ENCODE data around the gene AGFG2. TPM values are rescaled to one million over a fixed set of nuclear protein-coding genes. Genes with fewer than 3 reads are reported as not detected.

The AGFG2 gene
- total and polyA plus RNA-seq, 2 of the 13 experiments (the other 11 are each of a cell fraction or from before 2014, with no cell fraction given) = 125 to 132 TPM

GRCh38 chr7:100544967-100545359 lies 6.0 kb downstream of the AGFG2 start (continued):
- TF ChIP-seq GMEB2 (CRISPR knock-in tag; IDR thresholded peaks at IDR 0.05; ENCODE audit: low read depth) (no peak), ZNF556 (CRISPR knock-in tag; IDR thresholded peaks at IDR 0.05; ENCODE audit: borderline replicate concordance) (no peak), HNF4A (CRISPR knock-in tag; IDR thresholded peaks at IDR 0.05) (peak; percentile 17; the same call in 1 of the 2 replicates), HOXD1 (CRISPR knock-in tag; IDR thresholded peaks at IDR 0.05) (0 out of 2 replicates have a peak, but pooled peaks have one; percentile 12), ZNF850 (CRISPR knock-in tag; conservative IDR thresholded peaks at IDR 0.05) (no peak), NFE2L1 (CRISPR knock-in tag; IDR thresholded peaks at IDR 0.05; ENCODE audit: borderline replicate concordance) (no peak), SIN3B (IDR thresholded peaks at IDR 0.05; ENCODE audit: low read length) (no peak), TARDBP (CRISPR knock-in tag; IDR thresholded peaks at IDR 0.05) (0 out of 2 replicates have a peak, but pooled peaks have one; percentile 37), ZMYM4 (CRISPR knock-in tag; IDR thresholded peaks at IDR 0.05) (no peak), ZNF569 (CRISPR knock-in tag; IDR thresholded peaks at IDR 0.05; ENCODE audit: borderline replicate concordance) (no peak), DR1 (CRISPR knock-in tag; IDR thresholded peaks at IDR 0.05) (no peak), SKI (IDR thresholded peaks at IDR 0.05; ENCODE audit: partially characterized antibody) (no peak), NFYB (CRISPR knock-in tag; IDR thresholded peaks at IDR 0.05) (no peak), RAD21 (CRISPR knock-in tag; IDR thresholded peaks at IDR 0.05) (no peak), SOX5 (CRISPR knock-in tag; IDR thresholded peaks at IDR 0.05; ENCODE audit: borderline replicate concordance) (peak; percentile 55; the same call in 1 of the 2 replicates), ETV6 (CRISPR knock-in tag; conservative IDR thresholded peaks at IDR 0.05) (no peak), ZNF567 (CRISPR knock-in tag; IDR thresholded peaks at IDR 0.05; ENCODE audit: borderline replicate concordance) (no peak), MED8 (CRISPR knock-in tag; IDR thresholded peaks at IDR 0.05; ENCODE audit: insufficient replicate concordance) (no peak), ZNF839 (CRISPR knock-in tag; IDR thresholded peaks at IDR 0.05; ENCODE audit: borderline replicate concordance) (no peak), SIN3A (IDR thresholded peaks at IDR 0.05; ENCODE audit: borderline replicate concordance, low read depth, low read length) (no peak), MAF1 (CRISPR knock-in tag; IDR thresholded peaks at IDR 0.05; ENCODE audit: borderline replicate concordance) (no peak), ZNF513 (CRISPR knock-in tag; conservative IDR thresholded peaks at IDR 0.05) (no peak), POLR2G (IDR thresholded peaks at IDR 0.05; ENCODE audit: low read depth, low read length) (peak; percentile 56), ZFP36L1 (CRISPR knock-in tag; IDR thresholded peaks at IDR 0.05) (no peak), RFX5 (IDR thresholded peaks at IDR 0.05; ENCODE audit: low read depth, low read length) (no peak), MATR3 (CRISPR knock-in tag; IDR thresholded peaks at IDR 0.05) (no peak), CREB1 (IDR thresholded peaks at IDR 0.05) (no peak), CREB1 (CRISPR knock-in tag; IDR thresholded peaks at IDR 0.05) (no peak)
